ENCODE results near the gene RALGPS1.

The RALGPS1 gene

DNA sequence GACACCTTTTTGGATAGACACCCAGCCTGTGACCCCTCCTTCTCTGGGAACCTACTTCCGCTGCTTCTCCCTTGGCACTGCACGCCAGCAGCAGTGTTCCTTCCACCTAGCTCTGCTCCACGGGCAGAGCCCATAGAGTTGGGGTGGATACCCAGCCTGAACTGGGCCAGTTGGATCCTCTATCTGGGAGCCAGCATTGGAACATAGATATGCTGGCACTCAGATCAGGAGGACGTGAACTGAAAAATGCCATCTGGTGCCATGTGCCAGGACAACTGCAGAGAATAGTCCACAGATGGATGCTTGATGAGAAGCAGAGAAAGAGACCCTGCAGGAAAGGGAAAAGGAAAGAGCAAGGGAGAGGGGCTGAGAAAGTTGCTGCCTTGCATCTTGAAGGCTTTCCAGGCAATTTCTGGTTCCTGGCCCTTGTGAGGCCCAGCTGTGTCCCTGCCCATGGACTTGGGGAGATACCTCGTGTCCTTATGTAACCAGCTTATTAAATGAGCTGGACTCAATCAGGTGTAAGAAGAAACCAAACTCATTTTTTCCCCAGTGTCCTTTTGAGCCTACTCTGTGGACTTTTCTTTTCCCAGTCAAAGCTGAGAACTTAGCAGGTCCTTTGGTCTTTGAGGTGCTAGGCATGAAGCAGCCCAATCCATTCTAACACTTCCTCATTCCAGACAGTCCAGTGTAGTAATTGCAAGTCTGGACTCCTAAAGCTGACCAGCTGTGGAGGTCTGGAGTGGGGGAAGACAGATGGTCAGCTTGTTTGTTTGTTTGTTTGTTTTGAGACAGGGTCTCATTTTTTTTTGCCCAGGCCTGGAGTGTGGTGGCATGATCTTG lies 168.8 kb downstream of the RALGPS1 start:
- DNase-seq: no peak

DNA sequence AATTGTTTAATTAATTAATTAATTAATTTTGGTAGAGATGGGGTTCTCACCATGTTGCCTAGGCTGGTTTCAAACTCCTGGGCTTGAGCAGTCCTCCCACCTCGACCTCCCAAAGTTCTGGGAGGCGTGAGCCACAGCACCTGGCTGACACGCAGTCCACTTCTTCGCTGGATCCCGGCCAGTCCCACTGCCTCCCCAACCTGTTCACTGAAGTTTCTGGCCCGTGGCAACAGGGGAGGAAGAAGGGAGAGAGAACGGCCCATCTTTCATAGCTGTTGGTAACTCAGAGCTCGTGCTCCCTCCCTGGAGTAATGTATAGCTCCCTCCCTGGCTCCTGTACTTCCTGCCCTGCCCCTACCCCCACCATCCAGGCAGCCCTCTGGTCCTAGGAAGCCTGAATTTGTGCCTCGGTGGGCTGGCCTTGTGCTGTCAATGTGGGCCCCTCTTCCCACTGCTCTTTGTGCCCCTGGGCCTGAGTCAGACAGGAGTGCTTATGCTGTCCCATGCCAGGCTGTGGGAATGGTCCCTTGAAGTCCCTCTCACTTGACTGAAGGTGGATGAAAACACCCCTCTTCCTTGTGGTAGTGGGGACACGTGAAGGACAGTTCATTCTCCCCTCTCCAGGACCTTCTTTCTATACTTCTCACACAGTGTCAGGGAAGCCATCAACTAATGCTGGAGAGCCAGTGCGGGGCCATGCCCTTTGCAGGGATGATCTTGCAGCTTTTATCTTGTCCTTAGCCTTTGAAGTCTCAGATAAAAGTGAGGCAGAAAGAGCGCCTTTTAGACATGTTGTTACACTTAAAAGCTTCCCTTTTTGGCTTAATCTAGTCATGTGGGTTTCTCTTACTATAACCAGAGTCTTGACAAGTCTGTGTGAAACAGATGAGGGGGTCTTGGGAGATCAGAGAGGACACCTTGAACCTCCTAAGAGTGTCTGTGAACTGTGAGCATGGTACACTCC lies 169.8 kb downstream of the RALGPS1 start:
- DNase-seq: no peak

DNA sequence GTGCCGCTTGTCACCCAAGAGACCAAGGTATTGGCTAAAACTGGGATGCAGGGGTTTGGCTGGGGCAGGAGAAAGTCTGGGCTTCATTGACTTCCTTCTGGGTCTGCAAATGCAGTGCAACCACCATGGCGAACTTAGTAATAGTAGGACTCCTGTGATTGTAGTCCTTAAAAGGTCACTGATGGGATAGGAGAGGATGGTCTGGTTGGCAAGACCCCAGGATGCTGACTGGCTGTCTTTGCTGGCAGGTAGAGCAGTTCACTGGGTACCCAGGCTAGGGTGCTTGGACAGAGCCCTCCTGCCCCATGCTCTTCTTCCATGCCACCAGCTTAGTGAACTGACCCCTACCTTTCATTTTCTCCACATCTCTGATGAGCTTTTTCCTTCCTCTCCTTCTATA lies 170.6 kb downstream of the RALGPS1 start:
- DNase-seq: no peak

DNA sequence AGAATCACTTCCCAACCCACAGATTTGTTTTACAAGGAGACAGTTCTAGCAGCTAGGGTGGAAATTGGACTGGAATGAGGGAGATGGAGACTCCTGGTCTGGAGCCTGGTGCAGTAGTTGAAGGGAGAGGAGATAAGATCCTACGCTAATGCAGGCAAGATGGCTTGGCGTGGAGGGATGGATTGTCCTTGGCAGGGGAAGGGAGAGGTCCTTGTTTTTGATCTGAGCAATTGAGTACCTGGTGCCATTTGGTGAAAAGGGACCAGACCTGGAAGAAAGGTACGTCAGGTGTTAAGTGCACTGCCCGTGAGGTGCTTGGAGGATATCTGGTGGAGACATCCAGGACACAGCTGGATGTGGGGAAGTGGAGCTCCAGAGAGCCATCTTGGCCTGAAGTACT lies 172.2 kb downstream of the RALGPS1 start:
- DNase-seq: no peak

DNA sequence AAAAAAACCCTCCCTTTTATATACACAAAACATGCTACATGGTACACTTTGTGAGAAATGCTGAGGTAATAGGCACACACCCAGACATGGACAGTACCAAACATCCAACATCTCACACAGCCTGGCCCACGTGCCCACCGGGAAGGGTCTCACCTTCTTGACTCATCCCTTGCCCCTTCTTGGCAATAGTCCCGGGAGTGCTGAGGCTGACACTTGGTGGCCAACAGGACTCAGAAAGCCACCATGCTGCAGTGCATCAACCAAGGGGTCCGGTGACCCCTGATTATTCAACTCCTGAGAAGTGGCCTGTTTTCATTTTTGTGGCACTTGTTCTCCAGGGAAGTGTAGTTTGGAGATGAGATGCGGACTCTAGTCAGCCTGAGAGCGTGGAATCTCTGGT lies 172.8 kb downstream of the RALGPS1 start:
- no peak for DNase-seq

DNA sequence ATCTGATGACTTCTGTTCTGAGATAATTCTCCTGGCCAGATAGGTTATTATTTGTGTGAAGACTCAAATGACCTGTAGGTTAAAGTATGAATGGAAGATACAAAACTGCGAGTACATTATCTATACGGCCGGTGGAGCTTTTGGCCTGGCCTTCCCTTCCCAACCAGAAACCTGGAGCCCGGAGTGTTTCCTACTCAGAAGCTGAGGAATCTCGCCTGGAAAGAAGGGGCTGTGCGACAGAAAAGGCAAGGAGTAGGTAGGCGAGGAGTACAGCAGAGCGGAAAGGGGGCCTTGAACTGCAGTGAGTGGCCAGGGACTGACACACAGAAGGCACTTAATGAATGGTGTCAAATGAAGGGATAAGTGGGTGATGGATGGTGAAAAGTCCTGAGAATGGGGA lies 173.3 kb downstream of the RALGPS1 start:
- DNase-seq: no peak

DNA sequence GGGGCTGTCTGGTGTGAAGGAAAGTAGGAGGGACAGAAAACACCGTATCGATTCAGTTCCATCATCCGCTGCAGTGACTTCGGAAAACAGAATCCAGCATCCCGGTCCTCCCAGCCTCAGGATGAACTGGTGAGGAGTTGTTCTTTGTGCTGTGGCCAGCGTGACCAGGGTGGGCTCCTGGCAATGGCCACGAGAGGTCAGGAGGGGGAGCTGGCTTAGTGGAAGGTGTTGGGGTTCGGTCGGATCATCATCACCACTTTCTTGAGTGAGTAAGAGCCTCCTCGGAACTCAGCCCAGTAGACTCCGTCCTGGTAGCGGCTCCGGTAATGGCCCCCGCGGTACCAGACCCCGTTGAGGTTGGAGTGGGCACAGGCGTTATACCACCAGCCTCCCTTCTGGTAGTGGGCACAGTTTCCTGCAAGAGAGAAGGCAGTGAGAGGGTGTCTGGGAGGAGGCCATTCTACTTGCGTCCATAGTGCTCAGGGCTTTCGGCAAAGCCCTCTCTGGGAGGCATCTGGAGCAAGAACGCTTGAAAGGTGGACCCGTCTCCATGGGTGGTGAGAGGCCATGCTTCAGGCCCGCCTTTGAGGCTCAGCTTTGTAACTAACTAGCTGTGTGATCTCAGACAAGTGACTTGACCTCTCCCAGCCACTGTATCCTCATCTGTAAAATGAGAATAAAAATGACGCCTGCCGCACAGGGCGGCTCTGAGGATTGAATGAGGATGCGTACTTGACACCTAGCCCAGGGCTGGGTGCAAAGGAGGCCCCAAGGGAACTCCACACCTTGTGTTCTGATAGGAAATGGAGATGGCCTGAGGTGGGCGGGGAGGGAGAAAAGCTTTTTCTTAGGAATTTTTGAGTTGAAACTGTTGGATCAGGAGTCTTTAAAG lies 174.4 kb downstream of the RALGPS1 start:
- DNase-seq: no peak

DNA sequence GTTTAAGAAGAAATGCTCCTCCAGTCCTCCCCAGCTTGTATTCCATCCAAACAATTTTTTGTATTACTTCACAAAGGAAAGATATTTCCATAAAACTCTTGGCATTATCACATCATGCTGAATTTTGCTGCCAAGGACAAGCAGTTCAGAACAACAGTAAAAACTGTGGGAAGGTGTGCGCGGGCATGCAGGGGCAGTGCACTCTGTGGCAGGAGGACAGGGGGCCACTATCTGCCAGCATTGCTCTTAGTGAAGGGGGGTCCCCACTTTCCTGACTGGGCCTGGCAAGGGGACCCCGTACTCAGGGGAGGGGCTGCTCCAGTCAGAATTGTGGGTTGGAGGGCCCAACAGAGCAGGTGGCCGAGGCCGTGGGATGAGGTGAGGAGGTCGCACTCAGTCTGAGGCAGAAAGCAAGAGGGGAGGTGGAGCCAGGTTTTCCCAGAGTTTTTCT lies 175.1 kb downstream of the RALGPS1 start:
- no peak for DNase-seq

DNA sequence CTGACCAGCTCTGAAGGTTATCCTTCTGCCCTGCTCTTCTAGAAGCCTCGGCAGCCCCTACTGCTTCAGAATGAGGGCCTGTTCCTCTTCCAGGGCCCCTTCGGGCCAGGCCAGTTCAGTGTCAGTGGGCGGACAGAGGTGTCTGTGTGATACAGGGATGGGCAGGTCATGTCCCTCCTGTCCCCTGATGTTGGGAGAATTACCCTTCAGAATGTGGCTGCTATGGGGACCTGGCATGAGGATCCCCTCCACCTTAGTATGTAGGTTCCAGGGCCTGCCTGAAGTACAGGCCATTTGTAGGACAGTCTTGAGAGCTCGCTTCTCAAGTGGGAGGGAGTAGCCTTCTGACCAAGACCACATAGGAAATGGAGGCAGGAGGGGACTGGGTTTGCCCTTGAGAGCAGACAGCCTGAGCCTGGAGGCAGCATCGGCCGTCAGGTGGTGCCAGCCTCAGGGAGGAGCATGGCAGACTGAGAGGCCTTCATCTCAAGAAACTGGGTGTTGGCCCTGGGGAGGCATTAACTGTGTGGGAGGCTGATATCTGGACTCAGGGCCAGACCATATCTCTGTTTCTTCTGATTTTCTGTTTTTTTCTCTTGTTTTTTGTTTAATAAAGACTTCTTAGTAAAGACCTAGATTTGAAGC lies 175.9 kb downstream of the RALGPS1 start:
- DNase-seq: no peak

DNA sequence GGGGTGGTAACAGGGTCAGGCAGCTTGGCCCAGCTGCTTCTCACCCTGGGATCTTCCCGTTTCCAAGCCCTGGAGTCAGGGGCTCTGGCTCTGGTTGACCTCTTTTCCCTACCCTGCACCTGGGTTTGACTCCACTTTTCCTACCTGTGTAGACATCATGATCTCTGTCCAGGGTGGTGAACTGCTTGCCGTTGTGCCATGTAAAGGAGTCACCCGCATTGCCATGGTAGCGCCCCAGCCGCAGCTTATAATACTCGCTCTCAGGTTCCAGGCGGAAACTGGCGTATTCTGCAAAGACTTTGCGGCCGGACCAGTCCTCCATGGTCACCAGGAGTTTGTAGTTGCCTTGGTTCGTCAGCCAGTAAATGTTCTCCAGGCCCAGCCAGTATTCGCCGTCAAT lies 176.9 kb downstream of the RALGPS1 start:
- DNase-seq: no peak

DNA sequence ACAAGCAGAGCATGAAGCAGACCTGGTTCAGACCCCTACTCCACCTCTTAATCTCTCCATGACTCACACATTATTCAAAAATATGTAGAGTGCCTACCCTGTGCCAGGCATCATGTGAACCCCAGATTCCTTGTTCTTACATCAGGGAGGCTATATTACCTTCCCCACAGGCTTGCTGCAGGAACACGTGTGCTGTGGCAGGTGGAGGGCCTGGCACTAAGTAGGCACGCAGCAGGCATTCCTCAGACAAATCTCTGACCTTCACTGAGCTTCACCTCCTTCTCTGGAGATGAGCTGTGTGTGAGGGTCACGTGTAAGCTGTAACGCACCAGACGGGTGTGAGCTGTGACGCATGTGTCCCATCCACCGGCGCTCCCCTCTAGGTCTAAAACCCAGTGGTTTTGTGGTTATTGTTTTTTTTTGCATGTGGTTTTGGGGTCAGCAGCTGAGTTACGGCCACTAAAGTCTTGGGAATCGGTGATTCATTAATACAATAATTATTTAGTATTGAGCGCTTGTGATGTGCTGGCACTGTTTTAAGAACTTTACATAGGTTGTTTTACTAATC lies 177.5 kb downstream of the RALGPS1 start:
- no peak for DNase-seq

DNA sequence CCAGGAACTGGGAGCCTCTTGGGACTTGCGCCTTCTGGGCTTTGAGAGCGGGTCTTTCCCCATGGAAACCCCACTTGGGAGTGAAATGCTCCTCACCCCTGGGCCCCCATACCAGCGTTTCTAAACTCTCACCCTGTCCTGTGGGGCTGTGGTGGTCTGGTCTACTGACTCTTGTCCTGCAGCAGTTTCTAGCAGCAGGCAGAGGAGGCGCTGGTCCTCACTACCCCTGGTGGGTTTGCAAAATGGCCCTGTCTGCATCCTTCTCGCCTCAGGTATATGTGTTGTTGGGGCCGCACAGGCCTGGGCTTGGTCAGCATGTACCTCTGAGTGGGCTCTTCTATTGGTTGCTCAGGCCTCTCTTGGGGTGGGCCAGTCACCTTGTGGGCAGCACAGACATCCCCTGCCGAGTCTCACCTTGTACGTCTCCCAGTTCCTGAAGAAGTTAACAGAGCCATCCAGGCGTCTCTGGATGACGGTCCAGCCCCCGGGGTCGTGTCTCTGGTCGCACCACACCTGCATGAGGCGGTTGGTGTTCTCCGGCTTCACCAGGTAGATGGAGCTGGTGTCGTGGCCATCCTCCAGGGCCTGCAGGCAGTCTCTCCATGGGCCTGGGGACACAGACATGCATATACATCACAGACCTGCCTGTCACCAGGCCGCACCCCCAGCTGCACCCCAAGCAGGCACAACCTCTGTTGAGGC lies 178.9 kb downstream of the RALGPS1 start:
- DNase-seq: no peak

DNA sequence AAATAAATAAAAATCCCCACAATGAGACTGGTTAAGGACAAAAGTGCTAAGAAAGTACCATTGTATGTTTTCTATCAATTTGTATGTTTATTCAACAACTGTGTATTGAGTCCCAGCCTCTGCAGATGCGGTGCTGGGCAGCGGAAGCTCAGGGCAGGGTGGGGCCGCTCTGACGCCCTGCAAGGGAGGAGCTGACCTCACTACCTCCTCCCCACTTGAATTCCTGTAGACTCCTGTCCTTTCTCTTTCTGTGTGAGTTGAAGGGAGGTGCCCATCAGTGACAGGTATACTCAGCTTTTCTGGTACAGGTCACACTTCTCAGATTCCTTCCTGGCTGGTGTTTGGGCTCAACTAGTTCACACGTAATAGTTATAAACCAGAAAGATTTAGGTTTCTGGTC lies 180.8 kb downstream of the RALGPS1 start:
- no peak for DNase-seq

DNA sequence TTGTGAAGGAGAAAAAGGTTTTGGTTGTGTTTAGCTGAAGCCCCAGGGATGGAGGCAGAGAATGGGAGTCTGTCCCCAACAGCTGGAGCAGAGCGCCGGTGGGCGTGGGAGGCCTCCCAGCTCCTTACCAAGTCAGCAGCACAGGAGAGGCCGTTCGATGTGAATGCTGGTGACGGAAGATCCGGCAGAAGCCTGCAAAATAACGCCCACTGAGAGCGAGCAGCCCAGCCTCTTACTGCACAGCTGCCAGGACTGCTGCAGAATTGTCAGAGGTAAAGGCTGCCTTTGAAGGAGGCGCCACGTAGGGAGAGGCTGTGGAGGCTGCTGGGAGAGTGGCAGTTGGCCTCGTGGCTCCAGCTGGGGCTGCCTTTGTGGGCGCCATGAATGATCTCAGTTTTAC lies 181.6 kb downstream of the RALGPS1 start:
- no peak for DNase-seq

DNA sequence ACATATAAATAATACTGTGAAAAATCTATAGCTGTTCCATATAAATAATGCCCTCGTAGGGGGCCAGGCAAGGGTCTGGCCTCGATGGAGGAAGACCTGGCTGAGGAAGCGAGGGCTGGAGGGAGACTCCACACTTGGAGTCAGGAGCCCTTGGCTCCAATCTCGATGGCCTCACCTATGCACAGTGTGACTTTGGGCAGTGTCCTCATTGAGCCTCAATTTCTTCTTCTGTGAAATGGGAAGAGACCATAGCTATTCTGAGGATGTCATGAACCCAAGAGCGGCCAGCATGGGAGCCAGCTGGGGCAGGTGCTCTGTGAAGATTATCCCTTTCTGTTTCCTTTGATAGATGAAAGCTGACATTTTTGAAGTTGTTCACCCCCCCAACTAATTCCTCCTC lies 183.1 kb downstream of the RALGPS1 start:
- no peak for DNase-seq

DNA sequence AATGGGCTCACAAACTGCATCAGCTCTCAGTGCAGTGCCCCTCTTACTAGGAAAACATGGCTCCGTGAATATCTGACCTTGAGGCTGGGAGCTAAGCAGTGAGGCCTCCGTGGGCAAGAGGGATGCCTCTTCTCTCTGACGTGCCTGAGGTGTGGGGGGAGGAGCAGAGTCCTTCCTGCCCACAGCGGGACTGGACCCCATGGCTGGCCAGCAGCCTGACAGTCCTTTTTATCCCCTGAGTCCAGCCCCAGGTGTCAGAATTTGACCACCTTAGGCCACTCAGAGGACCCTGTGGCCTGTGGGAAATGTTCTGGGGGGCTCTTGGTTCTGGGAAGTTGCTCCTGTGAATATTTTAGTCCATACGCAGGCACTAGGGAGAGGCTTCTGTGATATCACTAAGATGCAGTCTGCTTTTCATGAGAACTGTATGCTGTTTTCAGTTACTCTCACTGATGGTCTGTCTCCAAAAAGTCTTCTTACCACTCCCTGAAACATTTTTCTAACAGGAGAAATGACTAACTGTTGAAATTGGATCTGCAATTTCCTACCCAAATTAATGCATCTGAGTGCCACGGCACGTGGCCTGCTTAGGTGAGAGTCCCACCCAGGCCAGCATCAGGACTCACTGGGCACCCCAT lies 184.5 kb downstream of the RALGPS1 start:
- no peak for DNase-seq

DNA sequence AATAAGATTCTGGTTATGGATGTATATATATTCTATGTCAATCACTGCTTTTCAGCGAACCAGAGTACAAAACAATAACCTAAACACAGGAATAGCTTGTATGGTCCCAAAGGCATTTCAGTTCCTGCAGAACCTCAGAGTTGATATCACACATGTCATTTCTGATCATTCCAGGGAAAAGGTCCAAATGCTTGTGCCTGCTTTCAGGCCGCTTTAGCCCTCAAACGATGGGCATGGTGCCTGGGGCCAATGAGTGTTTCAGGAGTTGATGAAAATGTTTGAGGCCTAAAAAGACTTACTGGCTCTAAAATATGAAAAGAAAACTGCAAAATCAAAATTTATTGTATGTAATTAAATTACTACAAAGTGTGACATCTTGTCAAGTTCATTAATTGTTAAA lies 185.1 kb downstream of the RALGPS1 start:
- no peak for DNase-seq

DNA sequence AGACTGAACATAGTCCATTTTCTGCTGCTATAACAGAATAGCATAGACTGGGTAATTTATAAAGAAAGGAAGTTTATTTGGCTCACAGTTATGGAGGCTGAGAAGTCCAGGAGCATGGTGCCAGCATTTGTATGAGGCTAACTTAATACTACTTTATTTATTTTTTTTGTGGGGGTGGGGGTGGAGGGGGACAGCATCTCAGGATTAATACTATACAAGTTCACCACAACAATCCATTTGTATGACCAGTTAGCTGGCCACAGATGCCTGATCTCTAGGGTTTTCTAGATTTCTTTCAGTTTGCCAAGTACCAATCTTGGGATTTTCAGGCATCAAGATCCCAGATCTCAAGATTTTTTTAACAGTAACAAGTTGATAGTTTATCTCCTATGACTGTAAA lies 187.6 kb downstream of the RALGPS1 start:
- no peak for DNase-seq

DNA sequence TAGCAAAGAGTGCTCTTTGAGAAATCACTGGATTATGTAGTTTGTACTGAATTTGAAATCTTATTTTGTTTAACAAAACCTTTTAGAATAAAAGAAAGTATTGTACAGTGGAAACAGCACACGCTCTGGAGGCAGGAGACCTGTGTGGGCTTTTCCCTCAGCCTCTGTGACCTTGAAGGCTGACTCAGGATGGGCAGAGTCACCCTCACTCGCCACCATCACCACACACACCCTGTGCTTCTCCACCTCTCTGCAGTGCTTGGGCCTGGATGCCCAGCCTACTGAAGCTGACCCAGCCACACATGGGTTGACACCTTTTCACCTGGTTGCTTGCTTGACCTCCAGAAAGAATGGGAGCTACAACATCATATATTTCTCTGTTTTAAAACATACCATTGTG lies 188.2 kb downstream of the RALGPS1 start:
- no peak for DNase-seq

DNA sequence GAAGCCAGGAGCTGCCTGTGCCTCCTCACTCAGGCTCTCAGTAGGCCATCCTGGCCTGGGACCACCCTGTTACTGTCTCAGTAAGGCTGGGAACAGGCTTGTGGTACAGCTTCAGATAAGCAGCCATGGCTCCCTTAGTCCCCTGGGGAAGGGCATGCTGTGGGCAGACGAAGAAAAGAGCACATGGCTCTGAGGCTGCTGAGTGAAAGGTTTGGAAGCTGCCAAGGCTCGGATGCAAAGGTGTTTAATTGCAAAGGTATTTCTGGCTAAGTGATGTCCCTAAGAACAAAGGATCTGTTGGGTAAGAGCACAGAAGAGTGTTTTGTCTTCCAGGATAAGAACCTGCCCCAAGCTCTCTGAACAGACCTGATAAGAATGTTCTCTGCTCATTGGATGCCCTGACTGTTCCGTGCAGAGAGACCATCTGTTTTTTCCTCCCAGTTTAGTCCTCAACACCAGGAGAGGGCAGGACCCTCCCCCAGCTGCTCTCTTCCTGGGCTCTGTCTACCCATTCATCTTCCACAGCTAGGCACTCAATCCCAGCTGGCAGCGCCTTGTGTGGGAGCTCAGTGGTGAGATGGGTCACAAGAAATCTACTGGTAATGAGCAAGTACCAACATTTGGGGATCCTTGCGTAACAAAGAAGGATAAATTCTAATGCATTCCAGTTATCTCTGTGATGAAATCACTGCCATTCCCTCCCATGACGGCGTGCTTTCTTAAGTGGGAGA lies 190.2 kb downstream of the RALGPS1 start:
- DNase-seq: no peak
